ENCODE results near the gene URM1.

DNA sequence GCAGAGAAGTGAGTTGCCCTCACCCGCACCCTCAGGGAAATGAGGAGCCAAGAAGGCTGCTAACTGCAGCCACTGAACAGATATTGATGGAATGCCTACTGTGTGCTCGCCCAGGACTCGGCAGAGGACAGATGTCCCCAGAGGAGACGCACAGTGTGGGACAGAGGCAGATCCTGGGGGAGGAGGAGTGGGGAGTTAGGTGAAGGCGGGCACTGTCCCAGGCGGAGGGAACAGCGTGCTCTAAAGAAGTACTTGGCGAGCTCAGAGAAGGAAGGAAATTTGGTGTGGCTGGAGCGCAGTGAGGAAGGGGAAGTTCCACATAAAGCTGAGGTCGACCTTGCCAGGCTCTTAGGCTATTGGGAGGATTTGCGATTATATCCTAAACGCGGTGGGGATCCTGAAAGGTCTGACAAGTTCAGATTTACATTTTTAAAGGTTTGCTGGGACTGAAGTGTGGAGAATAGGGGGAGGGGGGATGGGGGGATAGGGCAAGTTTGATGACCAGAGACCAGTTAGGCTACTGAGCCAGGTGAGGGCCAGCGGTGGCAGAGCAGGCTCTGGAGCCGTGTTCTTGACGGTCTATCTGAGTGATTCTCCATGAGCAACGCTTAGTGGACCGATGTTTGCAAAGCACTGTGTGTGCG, 25.9 kb downstream of the URM1 start:
- TF ChIP-seq, protein P1, sequence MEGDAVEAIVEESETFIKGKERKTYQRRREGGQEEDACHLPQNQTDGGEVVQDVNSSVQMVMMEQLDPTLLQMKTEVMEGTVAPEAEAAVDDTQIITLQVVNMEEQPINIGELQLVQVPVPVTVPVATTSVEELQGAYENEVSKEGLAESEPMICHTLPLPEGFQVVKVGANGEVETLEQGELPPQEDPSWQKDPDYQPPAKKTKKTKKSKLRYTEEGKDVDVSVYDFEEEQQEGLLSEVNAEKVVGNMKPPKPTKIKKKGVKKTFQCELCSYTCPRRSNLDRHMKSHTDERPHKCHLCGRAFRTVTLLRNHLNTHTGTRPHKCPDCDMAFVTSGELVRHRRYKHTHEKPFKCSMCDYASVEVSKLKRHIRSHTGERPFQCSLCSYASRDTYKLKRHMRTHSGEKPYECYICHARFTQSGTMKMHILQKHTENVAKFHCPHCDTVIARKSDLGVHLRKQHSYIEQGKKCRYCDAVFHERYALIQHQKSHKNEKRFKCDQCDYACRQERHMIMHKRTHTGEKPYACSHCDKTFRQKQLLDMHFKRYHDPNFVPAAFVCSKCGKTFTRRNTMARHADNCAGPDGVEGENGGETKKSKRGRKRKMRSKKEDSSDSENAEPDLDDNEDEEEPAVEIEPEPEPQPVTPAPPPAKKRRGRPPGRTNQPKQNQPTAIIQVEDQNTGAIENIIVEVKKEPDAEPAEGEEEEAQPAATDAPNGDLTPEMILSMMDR (IDR thresholded peaks at IDR 0.05; ENCODE audit: low read length) = no peak
- no peak for TF ChIP-seq EZH2 (IDR thresholded peaks at IDR 0.05; ENCODE audit: borderline replicate concordance, low read length)

Measured in OCI-LY1 (cell line).